ENCODE measurements around the gene NUP88.

DNA sequence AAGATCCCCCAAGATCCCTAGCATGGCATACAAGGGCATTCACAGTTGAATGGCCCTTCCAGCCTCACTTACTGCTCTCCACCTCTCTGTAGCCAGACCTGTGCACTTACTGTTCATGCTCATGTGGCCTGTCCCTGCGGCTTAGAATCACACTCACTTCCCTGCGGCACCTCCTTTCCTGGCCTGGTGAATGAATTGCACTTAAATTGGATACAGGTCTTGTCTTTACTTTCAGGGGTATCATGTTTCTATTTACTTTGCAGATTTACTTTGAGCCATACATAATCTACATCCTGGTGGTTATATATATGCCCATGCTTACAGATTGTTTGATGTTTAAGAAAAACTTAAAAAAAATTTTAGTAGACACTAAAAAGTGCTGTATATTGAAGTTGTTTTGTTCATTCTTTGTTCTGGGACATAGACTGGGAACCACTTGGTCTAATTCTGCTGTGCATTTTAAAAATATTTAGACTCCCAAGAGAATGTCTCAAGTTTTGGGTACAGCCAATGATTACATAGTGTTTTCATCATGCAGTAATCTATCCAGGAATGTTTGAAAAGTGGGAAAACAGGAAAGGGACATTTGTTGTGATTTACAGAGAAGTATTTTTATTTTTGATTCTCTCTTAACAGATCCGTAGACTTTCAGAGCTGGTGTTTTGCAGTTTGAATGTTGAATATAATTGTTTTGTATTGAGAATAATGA, 63.9 kb downstream of the NUP88 start:
- TF ChIP-seq CTCF (IDR thresholded peaks at IDR 0.05 in 2 of 3, conservative IDR thresholded peaks at IDR 0.05 in 1 of 3; ENCODE audit: borderline replicate concordance in 1 of 3, insufficient read depth in 1 of 3, low read depth in 2 of 3, low read length in 2 of 3) (no peak), POLR2AphosphoS5 (IDR thresholded peaks at IDR 0.05; ENCODE audit: low read depth, low read length) (no peak), SP1 (IDR thresholded peaks at IDR 0.05; ENCODE audit: low read depth) (no peak), POLR2A (IDR thresholded peaks at IDR 0.05; ENCODE audit: borderline replicate concordance, extremely low read depth, insufficient read depth, insufficient read length) (no peak), TCF7L2 (IDR thresholded peaks at IDR 0.05; ENCODE audit: borderline replicate concordance, extremely low read depth, insufficient read depth, insufficient read length) (no peak)
- TF ChIP-seq, protein P1, sequence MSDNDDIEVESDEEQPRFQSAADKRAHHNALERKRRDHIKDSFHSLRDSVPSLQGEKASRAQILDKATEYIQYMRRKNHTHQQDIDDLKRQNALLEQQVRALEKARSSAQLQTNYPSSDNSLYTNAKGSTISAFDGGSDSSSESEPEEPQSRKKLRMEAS (IDR thresholded peaks at IDR 0.05), result no peak

Measured in HCT116 (cell line).